GM23338 (cell line): ENCODE measurements around the gene FZD7. TPM values are rescaled to one million over a fixed set of nuclear protein-coding genes. Genes with fewer than 3 reads are reported as not detected.

ENCODE experiments used
- ATAC-seq: fragments of 200-7000 bp; cut with Tn5 transposase; 3 replicates; pipeline ENCODE4 v1.9.1; 2020
- DNase-seq: peaks from one replicate; pipeline ENCODE4 v3.0.0-alpha.2; 2015; ENCODE audit warnings: low spot score
- H2AFZ ChIP-seq: fragments of 200-600 bp; sonication (generic); 2 replicates; pipeline ENCODE4 v1.8.0; 2016; ENCODE audit warnings: antibody characterized with exemption, mild to moderate bottlenecking, moderate library complexity
- H3F3A ChIP-seq: fragments of 200-600 bp; sonication (generic); replicated peaks from 2 replicates; pipeline ENCODE4 v1.8.0; 2017; ENCODE audit warnings: antibody characterized with exemption, mixed run types, low read depth
- H3K27ac ChIP-seq: fragments of 200-600 bp; sonication (generic); 2 replicates; pipeline ENCODE4 v1.6.1; 2016; ENCODE audit warnings: low read depth
- H3K27me3 ChIP-seq: fragments of 200-600 bp; sonication (generic); 2 replicates; pipeline ENCODE4 v1.8.0; 2016; ENCODE audit warnings: mild to moderate bottlenecking, mixed run types, moderate library complexity; ENCODE audit not compliant: insufficient read depth
- H3K36me3 ChIP-seq: fragments of 200-600 bp; sonication (generic); 2 replicates; pipeline ENCODE4 v1.8.0; 2016; ENCODE audit warnings: mild to moderate bottlenecking; ENCODE audit not compliant: insufficient read depth
- H3K4me1 ChIP-seq: fragments of 200-600 bp; sonication (generic); 2 replicates; pipeline ENCODE4 v1.8.0; 2016; ENCODE audit warnings: mild to moderate bottlenecking, moderate library complexity; ENCODE audit not compliant: insufficient read depth
- H3K4me2 ChIP-seq: fragments of 200-600 bp; sonication (generic); 2 replicates; pipeline ENCODE4 v1.7.1; 2017; ENCODE audit warnings: mixed run types
- H3K4me3 ChIP-seq: fragments of 200-600 bp; sonication (generic); 2 replicates; pipeline ENCODE4 v1.6.1; 2016; ENCODE audit warnings: mixed run types
- H3K79me2 ChIP-seq: fragments of 200-600 bp; sonication (generic); replicated peaks from 2 replicates; pipeline ENCODE4 v1.8.0; 2017; ENCODE audit warnings: mild to moderate bottlenecking; ENCODE audit not compliant: insufficient read depth
- H3K9me2 ChIP-seq: fragments of 200-600 bp; sonication (generic); 2 replicates; pipeline ENCODE4 v1.8.0; 2017; ENCODE audit not compliant: insufficient read depth
- H4K20me1 ChIP-seq: fragments of 200-600 bp; sonication (generic); replicated peaks from 2 replicates; pipeline ENCODE4 v1.8.0; 2017; ENCODE audit warnings: mild to moderate bottlenecking; ENCODE audit not compliant: insufficient read depth
- H3K27ac Mint-ChIP-seq: 2 replicates; pipeline ENCODE4 v1.8.0; 2020; ENCODE audit warnings: inconsistent platforms, mild to moderate bottlenecking, moderate library complexity, mixed read lengths
- H3K27me3 Mint-ChIP-seq: 3 replicates; pipeline ENCODE4 v1.8.0; 2022; ENCODE audit warnings: low read depth, mild to moderate bottlenecking, moderate library complexity, mixed read lengths, inconsistent platforms; ENCODE audit not compliant: insufficient read depth, poor library complexity
- H3K36me3 Mint-ChIP-seq: 3 replicates; pipeline ENCODE4 v1.8.0; 2021; ENCODE audit warnings: low read depth, mild to moderate bottlenecking, inconsistent platforms, moderate library complexity, mixed read lengths
- H3K4me1 Mint-ChIP-seq: 3 replicates; pipeline ENCODE4 v1.8.0; 2020; ENCODE audit warnings: mild to moderate bottlenecking, inconsistent platforms, mixed read lengths
- H3K4me3 Mint-ChIP-seq: 3 replicates; pipeline ENCODE4 v1.8.0; 2021; ENCODE audit warnings: moderate library complexity, mild to moderate bottlenecking, inconsistent platforms, mixed read lengths
- H3K9me3 Mint-ChIP-seq: 3 replicates; pipeline ENCODE4 v1.8.0; 2020; ENCODE audit warnings: moderate library complexity, mild to moderate bottlenecking, inconsistent platforms, mixed read lengths
- CREB1 ChIP-seq: fragments of 250-450 bp; sonication (Bioruptor Pico); IDR thresholded peaks from 2 replicates; pipeline ENCODE4 v1.5.0; 2020; ENCODE audit warnings: low read depth, mild to moderate bottlenecking, moderate library complexity
- EZH2 ChIP-seq: fragments of 200-600 bp; sonication (generic); IDR thresholded peaks from one replicate; pipeline ENCODE4 v1.8.0; 2017; ENCODE audit warnings: antibody characterized with exemption, mild to moderate bottlenecking, low read depth; ENCODE audit not compliant: unreplicated experiment
- EZH2phosphoT487 ChIP-seq: fragments of 200-600 bp; sonication (generic); IDR thresholded peaks from one replicate; pipeline ENCODE4 v1.8.1; 2018; ENCODE audit warnings: antibody characterized with exemption; ENCODE audit not compliant: unreplicated experiment
- JUNB ChIP-seq: IDR thresholded peaks from one replicate; pipeline ENCODE4 v1.6.1; 2016; ENCODE audit warnings: antibody characterized with exemption; ENCODE audit not compliant: unreplicated experiment
- NANOG ChIP-seq: IDR thresholded peaks from 2 replicates; pipeline ENCODE4 v1.6.1; 2016; ENCODE audit warnings: antibody characterized with exemption, borderline replicate concordance
- POLR2AphosphoS5 ChIP-seq: IDR thresholded peaks from 2 replicates; pipeline ENCODE4 v1.6.1; 2016; ENCODE audit warnings: antibody characterized with exemption, low read depth
- STAT1 ChIP-seq: IDR thresholded peaks from one replicate; pipeline ENCODE4 v1.6.1; 2016; ENCODE audit warnings: antibody characterized with exemption; ENCODE audit not compliant: unreplicated experiment
- ZNF114 ChIP-seq: fragments of 250-450 bp; sonication (Bioruptor Pico); IDR thresholded peaks from 2 replicates; pipeline ENCODE4 v1.5.0; 2020; ENCODE audit warnings: mild to moderate bottlenecking, moderate library complexity
- ZNF331 ChIP-seq: fragments of 250-450 bp; sonication (Bioruptor Pico); IDR thresholded peaks from 2 replicates; pipeline ENCODE4 v1.5.0; 2020; ENCODE audit warnings: low read depth, mild to moderate bottlenecking, moderate library complexity
- polyA plus RNA-seq: library from polyadenylated mRNA; unstranded; fragments of >200 nt; fragmentation: Nextera tagmentation; extraction: Ambion mirVana; gene quantifications from 2 replicates; pipeline ENCODE4 v1.2.1, GENCODE V29; 2016
- total RNA-seq: library from RNA; depleted of rRNA; stranded (reverse); fragments of >200 nt; shearing (Covaris generic); gene quantifications from 2 replicates; pipeline ENCODE4 v1.2.3, GENCODE V29; 2014
- TF ChIP-seq, protein P1 (sequence below): fragments of 250-450 bp; sonication (Bioruptor Pico); IDR thresholded peaks from 2 replicates; pipeline ENCODE4 v1.5.0; 2020; ENCODE audit warnings: mild to moderate bottlenecking, moderate library complexity
- TF ChIP-seq, protein P2 (sequence below): IDR thresholded peaks from 2 replicates; pipeline ENCODE4 v1.6.1; 2016; ENCODE audit warnings: antibody characterized with exemption
- TF ChIP-seq, protein P3 (sequence below), 2 experiments: fragments of 200-600 bp in 1 of 2; sonication (generic) in 1 of 2; conservative IDR thresholded peaks; 2 replicates each; pipeline versions ENCODE4 v1.5.1 to v1.6.1; 2016 to 2017; ENCODE audit warnings: antibody characterized with exemption in 2 of 2, low read depth in 2 of 2, mild to moderate bottlenecking in 2 of 2, moderate library complexity in 1 of 2
- TF ChIP-seq, protein P4 (sequence below): IDR thresholded peaks from one replicate; pipeline ENCODE4 v1.6.1; 2018; ENCODE audit warnings: antibody characterized with exemption; ENCODE audit not compliant: unreplicated experiment

The FZD7 gene
- total and polyA plus RNA-seq, 2 experiments from 2014 or later = 164 to 435 TPM

DNA sequence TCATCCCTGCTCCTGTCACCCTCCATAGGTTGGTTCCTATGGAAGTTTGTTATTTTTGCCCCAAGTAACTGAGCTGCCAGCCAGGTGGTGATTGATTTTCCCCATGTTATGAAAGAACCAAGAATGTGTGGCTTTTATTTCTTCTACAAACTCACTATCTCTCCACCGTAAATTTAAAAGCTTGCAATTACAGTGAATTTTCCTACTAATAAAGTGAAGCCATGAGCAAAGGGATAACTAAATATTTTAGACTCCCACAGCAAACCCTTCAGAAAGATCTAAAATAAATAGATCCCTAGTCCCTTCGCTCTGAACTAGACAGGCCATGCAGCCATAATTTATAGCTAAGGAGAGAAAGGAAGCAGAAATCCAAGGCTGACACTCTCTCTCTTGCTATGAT, 33.2 kb downstream of the FZD7 start:
- Histone ChIP-seq H3K4me3 (no peak overlapping the region), H3K36me3 (no peaks in the 10 kb centered on the region), H3K27me3 (no peaks in the 10 kb centered on the region), H3K4me1 (peaks cover 17% of the 10 kb centered on the region), H3K9me2 (no peaks in the 10 kb centered on the region; the same call in 1 of the 2 replicates), H3K27ac (no peak overlapping the region), H3K79me2 (no peaks in the 10 kb centered on the region), H3K4me2 (no peak overlapping the region), H2AFZ (no peak overlapping the region), H3F3A (0 out of 2 replicates have a peak, but pooled peaks cover 4% of the 10 kb centered on the region), H4K20me1 (no peaks in the 10 kb centered on the region)
- H3K27me3 Mint-ChIP-seq = peaks cover 2% of the 10 kb centered on the region
- no peak overlapping the region for H3K4me3 Mint-ChIP-seq
- no peak for DNase-seq
- peaks cover 19% of the 10 kb centered on the region for H3K4me1 Mint-ChIP-seq
- H3K9me3 Mint-ChIP-seq = no peaks in the 10 kb centered on the region
- no peak for ATAC-seq
- no peak overlapping the region for H3K27ac Mint-ChIP-seq
- no peaks in the 10 kb centered on the region for H3K36me3 Mint-ChIP-seq
- TF ChIP-seq ZNF331 = no peak
- no peak for TF ChIP-seq JUNB
- TF ChIP-seq, protein P1, sequence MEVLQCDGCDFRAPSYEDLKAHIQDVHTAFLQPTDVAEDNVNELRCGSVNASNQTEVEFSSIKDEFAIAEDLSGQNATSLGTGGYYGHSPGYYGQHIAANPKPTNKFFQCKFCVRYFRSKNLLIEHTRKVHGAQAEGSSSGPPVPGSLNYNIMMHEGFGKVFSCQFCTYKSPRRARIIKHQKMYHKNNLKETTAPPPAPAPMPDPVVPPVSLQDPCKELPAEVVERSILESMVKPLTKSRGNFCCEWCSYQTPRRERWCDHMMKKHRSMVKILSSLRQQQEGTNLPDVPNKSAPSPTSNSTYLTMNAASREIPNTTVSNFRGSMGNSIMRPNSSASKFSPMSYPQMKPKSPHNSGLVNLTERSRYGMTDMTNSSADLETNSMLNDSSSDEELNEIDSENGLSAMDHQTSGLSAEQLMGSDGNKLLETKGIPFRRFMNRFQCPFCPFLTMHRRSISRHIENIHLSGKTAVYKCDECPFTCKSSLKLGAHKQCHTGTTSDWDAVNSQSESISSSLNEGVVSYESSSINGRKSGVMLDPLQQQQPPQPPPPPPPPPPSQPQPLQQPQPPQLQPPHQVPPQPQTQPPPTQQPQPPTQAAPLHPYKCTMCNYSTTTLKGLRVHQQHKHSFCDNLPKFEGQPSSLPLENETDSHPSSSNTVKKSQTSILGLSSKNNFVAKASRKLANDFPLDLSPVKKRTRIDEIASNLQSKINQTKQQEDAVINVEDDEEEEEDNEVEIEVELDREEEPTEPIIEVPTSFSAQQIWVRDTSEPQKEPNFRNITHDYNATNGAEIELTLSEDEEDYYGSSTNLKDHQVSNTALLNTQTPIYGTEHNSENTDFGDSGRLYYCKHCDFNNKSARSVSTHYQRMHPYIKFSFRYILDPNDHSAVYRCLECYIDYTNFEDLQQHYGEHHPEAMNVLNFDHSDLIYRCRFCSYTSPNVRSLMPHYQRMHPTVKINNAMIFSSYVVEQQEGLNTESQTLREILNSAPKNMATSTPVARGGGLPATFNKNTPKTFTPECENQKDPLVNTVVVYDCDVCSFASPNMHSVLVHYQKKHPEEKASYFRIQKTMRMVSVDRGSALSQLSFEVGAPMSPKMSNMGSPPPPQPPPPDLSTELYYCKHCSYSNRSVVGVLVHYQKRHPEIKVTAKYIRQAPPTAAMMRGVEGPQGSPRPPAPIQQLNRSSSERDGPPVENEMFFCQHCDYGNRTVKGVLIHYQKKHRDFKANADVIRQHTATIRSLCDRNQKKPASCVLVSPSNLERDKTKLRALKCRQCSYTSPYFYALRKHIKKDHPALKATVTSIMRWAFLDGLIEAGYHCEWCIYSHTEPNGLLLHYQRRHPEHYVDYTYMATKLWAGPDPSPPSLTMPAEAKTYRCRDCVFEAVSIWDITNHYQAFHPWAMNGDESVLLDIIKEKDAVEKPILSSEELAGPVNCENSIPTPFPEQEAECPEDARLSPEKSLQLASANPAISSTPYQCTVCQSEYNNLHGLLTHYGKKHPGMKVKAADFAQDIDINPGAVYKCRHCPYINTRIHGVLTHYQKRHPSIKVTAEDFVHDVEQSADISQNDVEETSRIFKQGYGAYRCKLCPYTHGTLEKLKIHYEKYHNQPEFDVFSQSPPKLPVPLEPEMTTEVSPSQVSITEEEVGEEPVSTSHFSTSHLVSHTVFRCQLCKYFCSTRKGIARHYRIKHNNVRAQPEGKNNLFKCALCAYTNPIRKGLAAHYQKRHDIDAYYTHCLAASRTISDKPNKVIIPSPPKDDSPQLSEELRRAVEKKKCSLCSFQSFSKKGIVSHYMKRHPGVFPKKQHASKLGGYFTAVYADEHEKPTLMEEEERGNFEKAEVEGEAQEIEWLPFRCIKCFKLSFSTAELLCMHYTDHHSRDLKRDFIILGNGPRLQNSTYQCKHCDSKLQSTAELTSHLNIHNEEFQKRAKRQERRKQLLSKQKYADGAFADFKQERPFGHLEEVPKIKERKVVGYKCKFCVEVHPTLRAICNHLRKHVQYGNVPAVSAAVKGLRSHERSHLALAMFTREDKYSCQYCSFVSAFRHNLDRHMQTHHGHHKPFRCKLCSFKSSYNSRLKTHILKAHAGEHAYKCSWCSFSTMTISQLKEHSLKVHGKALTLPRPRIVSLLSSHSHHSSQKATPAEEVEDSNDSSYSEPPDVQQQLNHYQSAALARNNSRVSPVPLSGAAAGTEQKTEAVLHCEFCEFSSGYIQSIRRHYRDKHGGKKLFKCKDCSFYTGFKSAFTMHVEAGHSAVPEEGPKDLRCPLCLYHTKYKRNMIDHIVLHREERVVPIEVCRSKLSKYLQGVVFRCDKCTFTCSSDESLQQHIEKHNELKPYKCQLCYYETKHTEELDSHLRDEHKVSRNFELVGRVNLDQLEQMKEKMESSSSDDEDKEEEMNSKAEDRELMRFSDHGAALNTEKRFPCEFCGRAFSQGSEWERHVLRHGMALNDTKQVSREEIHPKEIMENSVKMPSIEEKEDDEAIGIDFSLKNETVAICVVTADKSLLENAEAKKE (CRISPR knock-in tag) = no peak
- TF ChIP-seq POLR2AphosphoS5 = no peak
- TF ChIP-seq EZH2phosphoT487 = no peak
- no peak for TF ChIP-seq ZNF114 (CRISPR knock-in tag)
- TF ChIP-seq CREB1 (CRISPR knock-in tag) = no peak
- no peak for TF ChIP-seq STAT1
- TF ChIP-seq, protein P2, sequence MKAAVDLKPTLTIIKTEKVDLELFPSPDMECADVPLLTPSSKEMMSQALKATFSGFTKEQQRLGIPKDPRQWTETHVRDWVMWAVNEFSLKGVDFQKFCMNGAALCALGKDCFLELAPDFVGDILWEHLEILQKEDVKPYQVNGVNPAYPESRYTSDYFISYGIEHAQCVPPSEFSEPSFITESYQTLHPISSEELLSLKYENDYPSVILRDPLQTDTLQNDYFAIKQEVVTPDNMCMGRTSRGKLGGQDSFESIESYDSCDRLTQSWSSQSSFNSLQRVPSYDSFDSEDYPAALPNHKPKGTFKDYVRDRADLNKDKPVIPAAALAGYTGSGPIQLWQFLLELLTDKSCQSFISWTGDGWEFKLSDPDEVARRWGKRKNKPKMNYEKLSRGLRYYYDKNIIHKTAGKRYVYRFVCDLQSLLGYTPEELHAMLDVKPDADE = no peak
- no peak for TF ChIP-seq EZH2
- TF ChIP-seq, protein P3, sequence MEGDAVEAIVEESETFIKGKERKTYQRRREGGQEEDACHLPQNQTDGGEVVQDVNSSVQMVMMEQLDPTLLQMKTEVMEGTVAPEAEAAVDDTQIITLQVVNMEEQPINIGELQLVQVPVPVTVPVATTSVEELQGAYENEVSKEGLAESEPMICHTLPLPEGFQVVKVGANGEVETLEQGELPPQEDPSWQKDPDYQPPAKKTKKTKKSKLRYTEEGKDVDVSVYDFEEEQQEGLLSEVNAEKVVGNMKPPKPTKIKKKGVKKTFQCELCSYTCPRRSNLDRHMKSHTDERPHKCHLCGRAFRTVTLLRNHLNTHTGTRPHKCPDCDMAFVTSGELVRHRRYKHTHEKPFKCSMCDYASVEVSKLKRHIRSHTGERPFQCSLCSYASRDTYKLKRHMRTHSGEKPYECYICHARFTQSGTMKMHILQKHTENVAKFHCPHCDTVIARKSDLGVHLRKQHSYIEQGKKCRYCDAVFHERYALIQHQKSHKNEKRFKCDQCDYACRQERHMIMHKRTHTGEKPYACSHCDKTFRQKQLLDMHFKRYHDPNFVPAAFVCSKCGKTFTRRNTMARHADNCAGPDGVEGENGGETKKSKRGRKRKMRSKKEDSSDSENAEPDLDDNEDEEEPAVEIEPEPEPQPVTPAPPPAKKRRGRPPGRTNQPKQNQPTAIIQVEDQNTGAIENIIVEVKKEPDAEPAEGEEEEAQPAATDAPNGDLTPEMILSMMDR (conservative IDR thresholded peaks at IDR 0.05; ENCODE audit: low read depth in 2 of 2) = no peak
- TF ChIP-seq, protein P4, sequence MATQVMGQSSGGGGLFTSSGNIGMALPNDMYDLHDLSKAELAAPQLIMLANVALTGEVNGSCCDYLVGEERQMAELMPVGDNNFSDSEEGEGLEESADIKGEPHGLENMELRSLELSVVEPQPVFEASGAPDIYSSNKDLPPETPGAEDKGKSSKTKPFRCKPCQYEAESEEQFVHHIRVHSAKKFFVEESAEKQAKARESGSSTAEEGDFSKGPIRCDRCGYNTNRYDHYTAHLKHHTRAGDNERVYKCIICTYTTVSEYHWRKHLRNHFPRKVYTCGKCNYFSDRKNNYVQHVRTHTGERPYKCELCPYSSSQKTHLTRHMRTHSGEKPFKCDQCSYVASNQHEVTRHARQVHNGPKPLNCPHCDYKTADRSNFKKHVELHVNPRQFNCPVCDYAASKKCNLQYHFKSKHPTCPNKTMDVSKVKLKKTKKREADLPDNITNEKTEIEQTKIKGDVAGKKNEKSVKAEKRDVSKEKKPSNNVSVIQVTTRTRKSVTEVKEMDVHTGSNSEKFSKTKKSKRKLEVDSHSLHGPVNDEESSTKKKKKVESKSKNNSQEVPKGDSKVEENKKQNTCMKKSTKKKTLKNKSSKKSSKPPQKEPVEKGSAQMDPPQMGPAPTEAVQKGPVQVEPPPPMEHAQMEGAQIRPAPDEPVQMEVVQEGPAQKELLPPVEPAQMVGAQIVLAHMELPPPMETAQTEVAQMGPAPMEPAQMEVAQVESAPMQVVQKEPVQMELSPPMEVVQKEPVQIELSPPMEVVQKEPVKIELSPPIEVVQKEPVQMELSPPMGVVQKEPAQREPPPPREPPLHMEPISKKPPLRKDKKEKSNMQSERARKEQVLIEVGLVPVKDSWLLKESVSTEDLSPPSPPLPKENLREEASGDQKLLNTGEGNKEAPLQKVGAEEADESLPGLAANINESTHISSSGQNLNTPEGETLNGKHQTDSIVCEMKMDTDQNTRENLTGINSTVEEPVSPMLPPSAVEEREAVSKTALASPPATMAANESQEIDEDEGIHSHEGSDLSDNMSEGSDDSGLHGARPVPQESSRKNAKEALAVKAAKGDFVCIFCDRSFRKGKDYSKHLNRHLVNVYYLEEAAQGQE = no peak
- TF ChIP-seq NANOG = no peak
